NCI-H146 treated with DMSO at 0.1 percent for 48 hours (cell line): Measurements from ENCODE around the gene TAS2R31.

Source experiments
- DNase-seq: peaks from one replicate; lab custom pipeline; 2025; ENCODE audit not compliant: unreplicated experiment; lab: John Stamatoyannopoulos, UW

TAS2R31 gene

DNA sequence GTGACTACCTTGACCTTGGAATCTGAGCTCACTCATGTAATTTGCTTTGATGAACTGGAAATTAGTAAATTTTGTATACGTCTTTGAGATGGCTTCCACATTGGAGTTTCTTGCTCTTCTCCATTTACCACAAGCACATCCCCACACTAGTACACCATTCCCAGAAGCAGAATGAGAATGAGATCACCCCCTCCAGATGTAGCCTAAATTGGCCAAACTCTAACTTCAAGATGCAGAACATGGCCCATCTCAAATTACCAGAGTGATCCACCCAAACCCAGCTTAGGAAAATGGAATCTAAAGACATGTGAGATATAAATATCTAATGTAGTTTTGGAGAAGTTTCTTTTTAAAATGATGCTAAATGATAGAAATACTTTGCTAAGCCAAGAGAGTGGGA lies 23.6 kb downstream of the TAS2R31 start:
- no peak for DNase-seq

DNA sequence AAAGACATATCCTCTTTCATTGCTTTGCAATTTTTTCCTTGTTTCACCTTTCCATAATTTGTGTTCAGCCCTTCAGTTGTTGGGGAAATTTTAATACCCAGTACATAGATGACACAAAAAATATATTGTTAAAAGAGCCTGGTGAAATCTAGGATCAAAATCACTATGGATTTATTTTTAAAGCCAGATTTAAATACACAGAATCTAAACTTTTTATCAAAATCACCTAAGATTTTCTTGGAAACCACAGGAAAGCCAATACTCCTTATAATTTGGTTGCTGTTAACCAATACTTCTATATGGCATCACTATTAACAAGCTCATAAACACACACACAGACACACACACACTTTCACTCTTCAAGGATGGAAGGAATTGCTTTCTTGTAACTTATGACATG lies 33.0 kb downstream of the TAS2R31 start, which contains the start of gene TAS2R20:
Gene TAS2R20 (minus strand): TSS at position 101 of the 400 bp plus-strand sequence. CDS start 429 bp downstream, outside the sequence.
- no peak for DNase-seq

DNA sequence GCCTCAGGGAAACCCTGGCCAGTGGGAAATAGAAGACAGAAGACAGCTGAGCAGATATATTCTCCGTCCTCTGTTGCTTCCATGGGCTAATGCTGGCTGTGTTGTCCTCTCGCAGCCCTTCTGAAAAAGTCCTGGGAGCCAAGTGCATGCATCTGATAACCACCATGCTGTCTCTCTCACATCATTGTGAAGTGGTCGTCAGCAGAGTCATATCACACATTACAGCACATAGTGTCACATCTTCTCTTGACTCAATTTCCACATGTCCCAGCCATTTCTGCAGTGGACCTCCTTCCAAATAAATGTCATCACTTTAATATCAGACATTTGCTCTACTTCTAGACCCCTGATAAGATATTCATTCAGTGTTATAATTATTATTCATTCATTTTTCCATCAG lies 36.9 kb downstream of the TAS2R31 start:
- no peak for DNase-seq

DNA sequence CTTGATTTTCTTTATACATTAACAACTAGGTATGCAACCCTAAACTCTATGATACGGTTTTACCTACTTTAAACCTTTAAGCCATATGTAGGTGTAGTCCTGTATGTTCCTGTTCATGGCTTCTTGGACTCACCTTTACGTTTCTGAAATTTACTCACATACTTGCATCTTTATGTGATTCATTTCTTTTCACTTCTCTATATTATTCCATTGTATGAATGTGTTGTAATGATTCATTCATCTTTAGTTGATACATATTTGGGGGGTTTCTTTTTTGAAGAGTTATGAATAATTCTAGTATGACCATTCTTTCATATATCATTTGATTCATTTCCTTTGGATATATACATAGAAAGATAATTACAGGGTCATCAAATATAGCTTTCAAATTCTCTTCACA lies 42.1 kb downstream of the TAS2R31 start:
- no peak for DNase-seq

DNA sequence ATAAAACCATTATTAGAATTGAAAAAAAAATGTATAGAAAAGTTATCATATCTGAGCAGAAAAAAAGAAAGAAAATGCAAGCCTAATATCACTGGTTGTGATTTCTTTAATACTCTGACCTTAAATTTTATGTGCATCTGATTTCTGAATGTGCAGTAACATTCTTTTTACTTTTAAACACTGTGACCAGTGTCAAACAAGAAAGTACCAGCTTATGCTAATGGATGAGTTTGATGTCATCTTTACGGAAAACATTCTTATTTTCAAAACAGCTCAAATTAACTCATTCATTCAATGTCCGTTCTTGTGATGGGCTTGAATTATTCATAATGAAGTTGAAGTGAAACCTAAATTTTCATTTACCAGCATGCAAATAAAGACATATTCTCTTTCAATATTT lies 44.4 kb downstream of the TAS2R31 start, which contains the start of gene TAS2R50:
Gene TAS2R50 (minus strand): TSS at position 101 of the 400 bp plus-strand sequence. CDS start 52 bp downstream, at position 49.
- no peak for DNase-seq

DNA sequence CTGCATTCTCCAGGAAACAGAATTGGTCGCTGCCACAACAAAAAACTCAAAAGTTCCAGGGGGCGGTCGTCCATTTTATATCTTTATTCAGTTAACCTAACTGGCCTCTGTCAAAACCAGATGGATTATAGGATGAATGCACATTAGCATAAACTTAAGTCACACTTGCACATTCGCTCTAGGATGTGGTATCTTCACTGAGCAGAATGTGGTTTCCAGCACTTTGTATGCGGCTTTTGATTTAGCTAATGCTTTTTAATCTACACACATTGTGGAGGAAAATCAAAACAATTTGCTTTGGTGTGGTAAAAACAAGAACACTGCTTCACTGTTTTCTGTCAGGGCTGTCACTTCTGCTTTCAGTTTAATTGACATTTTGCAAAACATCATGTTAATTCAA lies 49.0 kb downstream of the TAS2R31 start:
- no peak for DNase-seq
